PFSK-1 (cell line): ENCODE measurements around the gene STK26.
A peak's percentile ranks its signal among the peaks of the same experiment; 100 is the strongest.

Source experiments
- POLR2AphosphoS5 ChIP-seq: IDR thresholded peaks from 2 replicates; pipeline ENCODE4 v1.6.1; 2012; ENCODE audit warnings: low read depth, mild to moderate bottlenecking, control low read depth, low read length, moderate library complexity
- REST ChIP-seq, 2 experiments: IDR thresholded peaks; 2 replicates each; pipeline versions ENCODE4 v1.6.1 to v1.8.0; 2011 to 2012; ENCODE audit warnings: low read depth in 2 of 2, low read length in 2 of 2, control low read depth in 1 of 2, inconsistent platforms in 1 of 2, mild to moderate bottlenecking in 1 of 2, moderate library complexity in 1 of 2; ENCODE audit not compliant: insufficient read depth in 1 of 2
- TAF1 ChIP-seq: IDR thresholded peaks from 2 replicates; pipeline ENCODE4 v1.6.1; 2012; ENCODE audit warnings: low read length, control low read depth, borderline replicate concordance; ENCODE audit not compliant: insufficient read depth

- TF ChIP-seq POLR2AphosphoS5 (no peak), TAF1 (peak; percentile 42; the same call in 1 of the 2 replicates), REST (IDR thresholded peaks at IDR 0.05; ENCODE audit: insufficient read depth in 1 of 2, low read depth in 2 of 2, low read length in 2 of 2) (no peak)
Observed at GRCh38 chrX:132023896-132024386, 839 bp downstream of the STK26 start.
